Neural progenitor cell (in vitro differentiated cells): ENCODE measurements around the gene L3MBTL3. TPM values are rescaled to one million over a fixed set of nuclear protein-coding genes. Genes with fewer than 3 reads are reported as not detected.

Experiments used
- DNase-seq: peaks from one replicate; pipeline ENCODE4 v3.0.0-alpha.2; 2016; ENCODE audit warnings: low spot score
- H2AFZ ChIP-seq: fragments of 200-600 bp; sonication (generic); replicated peaks from 2 replicates; pipeline ENCODE4 v1.6.1; 2016; ENCODE audit warnings: antibody characterized with exemption
- H3F3A ChIP-seq: fragments of 200-600 bp; sonication (generic); 2 replicates; pipeline ENCODE4 v1.6.1; 2016; ENCODE audit warnings: antibody characterized with exemption, low read depth
- H3K27ac ChIP-seq: fragments of 200-600 bp; sonication (generic); 2 replicates; pipeline ENCODE4 v1.5.1; 2016; ENCODE audit warnings: mild to moderate bottlenecking
- H3K27me3 ChIP-seq: fragments of 200-600 bp; sonication (generic); 2 replicates; pipeline ENCODE4 v1.6.1; 2016; ENCODE audit warnings: mild to moderate bottlenecking, moderate library complexity
- H3K36me3 ChIP-seq: fragments of 200-600 bp; sonication (generic); 2 replicates; pipeline ENCODE4 v1.5.1; 2016
- H3K4me1 ChIP-seq: fragments of 200-600 bp; sonication (generic); 2 replicates; pipeline ENCODE4 v1.6.1; 2016; ENCODE audit warnings: mixed run types
- H3K4me2 ChIP-seq: fragments of 200-600 bp; sonication (generic); 2 replicates; pipeline ENCODE4 v1.6.1; 2016
- H3K4me3 ChIP-seq: fragments of 200-600 bp; sonication (generic); 2 replicates; pipeline ENCODE4 v1.5.1; 2016
- H3K79me2 ChIP-seq: fragments of 200-600 bp; sonication (generic); 2 replicates; pipeline ENCODE4 v1.6.1; 2016; ENCODE audit warnings: low read depth
- H3K9ac ChIP-seq: fragments of 200-600 bp; sonication (generic); 2 replicates; pipeline ENCODE4 v1.6.1; 2016
- H3K9me3 ChIP-seq: fragments of 200-600 bp; sonication (generic); 2 replicates; pipeline ENCODE4 v1.5.1; 2016; ENCODE audit warnings: low read depth
- H4K20me1 ChIP-seq: fragments of 200-600 bp; sonication (generic); 2 replicates; pipeline ENCODE4 v1.6.1; 2016; ENCODE audit warnings: low read depth
- H3K27ac Mint-ChIP-seq: 3 replicates; pipeline ENCODE4 v1.8.0; 2021; ENCODE audit warnings: mixed read lengths
- H3K27me3 Mint-ChIP-seq: 2 replicates; pipeline ENCODE4 v1.8.0; 2022; ENCODE audit warnings: low read depth, mild to moderate bottlenecking, inconsistent platforms, moderate library complexity, mixed read lengths; ENCODE audit not compliant: insufficient read depth
- H3K36me3 Mint-ChIP-seq: 3 replicates; pipeline ENCODE4 v1.8.0; 2021; ENCODE audit warnings: mixed read lengths
- H3K4me1 Mint-ChIP-seq: 3 replicates; pipeline ENCODE4 v1.8.0; 2021; ENCODE audit warnings: mixed read lengths
- H3K4me3 Mint-ChIP-seq: 3 replicates; pipeline ENCODE4 v1.8.0; 2021; ENCODE audit warnings: mild to moderate bottlenecking, moderate library complexity, mixed read lengths
- H3K9me3 Mint-ChIP-seq: 3 replicates; pipeline ENCODE4 v1.8.0; 2020; ENCODE audit warnings: mixed read lengths
- EZH2 ChIP-seq: fragments of 200-600 bp; sonication (generic); IDR thresholded peaks from 2 replicates; pipeline ENCODE4 v1.6.1; 2017; ENCODE audit warnings: antibody characterized with exemption, mild to moderate bottlenecking, moderate library complexity
- EZH2phosphoT487 ChIP-seq: fragments of 200-600 bp; sonication (generic); IDR thresholded peaks from 2 replicates; pipeline ENCODE4 v1.6.1; 2017; ENCODE audit warnings: antibody characterized with exemption
- total RNA-seq: library from RNA; depleted of rRNA; stranded (reverse); fragments of >200 nt; gene quantifications from 2 replicates; pipeline ENCODE4 v1.2.3, GENCODE V29; 2015; ENCODE audit warnings: low replicate concordance
- TF ChIP-seq, protein P1 (sequence below): fragments of 200-600 bp; sonication (generic); IDR thresholded peaks from 2 replicates; pipeline ENCODE4 v1.5.1; 2017; ENCODE audit warnings: antibody characterized with exemption, mild to moderate bottlenecking

L3MBTL3 gene
- total RNA-seq, 1 donor from 2014 or later, result 22.2 TPM

DNA sequence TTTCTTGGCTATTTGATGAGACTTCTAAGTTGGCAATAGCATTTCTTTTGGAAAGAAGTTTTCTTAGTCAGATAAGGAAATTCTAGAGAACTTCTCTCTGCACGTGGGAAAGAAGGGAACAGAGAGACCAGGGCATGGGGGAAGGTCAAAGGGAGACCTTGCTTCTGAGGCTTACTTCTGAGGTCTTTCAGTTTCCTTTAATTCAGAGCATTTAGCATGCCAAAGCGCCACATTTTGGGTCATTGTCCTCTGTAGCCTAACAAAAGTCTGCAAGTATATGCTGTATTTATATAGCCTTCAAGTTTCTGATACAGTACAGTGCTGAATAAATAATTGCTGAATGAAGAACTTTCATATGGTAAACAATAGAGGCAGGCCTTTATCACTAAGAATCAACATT is 108.8 kb downstream of the L3MBTL3 start:
- Histone ChIP-seq H3F3A (no peaks in the 10 kb centered on the region), H4K20me1 (no peaks in the 10 kb centered on the region), H3K9ac (no peak overlapping the region), H3K27me3 (no peaks in the 10 kb centered on the region), H3K4me1 (no peaks in the 10 kb centered on the region), H3K9me3 (no peaks in the 10 kb centered on the region), H3K79me2 (no peaks in the 10 kb centered on the region), H3K4me2 (no peak overlapping the region), H3K36me3 (no peaks in the 10 kb centered on the region), H3K4me3 (no peak overlapping the region), H2AFZ (no peak overlapping the region), H3K27ac (no peak overlapping the region)
- H3K27ac Mint-ChIP-seq, result no peak overlapping the region
- TF ChIP-seq EZH2phosphoT487 (no peak), EZH2 (no peak)
- TF ChIP-seq, protein P1, sequence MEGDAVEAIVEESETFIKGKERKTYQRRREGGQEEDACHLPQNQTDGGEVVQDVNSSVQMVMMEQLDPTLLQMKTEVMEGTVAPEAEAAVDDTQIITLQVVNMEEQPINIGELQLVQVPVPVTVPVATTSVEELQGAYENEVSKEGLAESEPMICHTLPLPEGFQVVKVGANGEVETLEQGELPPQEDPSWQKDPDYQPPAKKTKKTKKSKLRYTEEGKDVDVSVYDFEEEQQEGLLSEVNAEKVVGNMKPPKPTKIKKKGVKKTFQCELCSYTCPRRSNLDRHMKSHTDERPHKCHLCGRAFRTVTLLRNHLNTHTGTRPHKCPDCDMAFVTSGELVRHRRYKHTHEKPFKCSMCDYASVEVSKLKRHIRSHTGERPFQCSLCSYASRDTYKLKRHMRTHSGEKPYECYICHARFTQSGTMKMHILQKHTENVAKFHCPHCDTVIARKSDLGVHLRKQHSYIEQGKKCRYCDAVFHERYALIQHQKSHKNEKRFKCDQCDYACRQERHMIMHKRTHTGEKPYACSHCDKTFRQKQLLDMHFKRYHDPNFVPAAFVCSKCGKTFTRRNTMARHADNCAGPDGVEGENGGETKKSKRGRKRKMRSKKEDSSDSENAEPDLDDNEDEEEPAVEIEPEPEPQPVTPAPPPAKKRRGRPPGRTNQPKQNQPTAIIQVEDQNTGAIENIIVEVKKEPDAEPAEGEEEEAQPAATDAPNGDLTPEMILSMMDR, result no peak
- no peak for DNase-seq
- H3K27me3 Mint-ChIP-seq, result no peaks in the 10 kb centered on the region
- peaks cover 5% of the 10 kb centered on the region for H3K36me3 Mint-ChIP-seq
- no peak overlapping the region for H3K4me3 Mint-ChIP-seq
- no peaks in the 10 kb centered on the region for H3K9me3 Mint-ChIP-seq
- peaks cover 2% of the 10 kb centered on the region for H3K4me1 Mint-ChIP-seq

DNA sequence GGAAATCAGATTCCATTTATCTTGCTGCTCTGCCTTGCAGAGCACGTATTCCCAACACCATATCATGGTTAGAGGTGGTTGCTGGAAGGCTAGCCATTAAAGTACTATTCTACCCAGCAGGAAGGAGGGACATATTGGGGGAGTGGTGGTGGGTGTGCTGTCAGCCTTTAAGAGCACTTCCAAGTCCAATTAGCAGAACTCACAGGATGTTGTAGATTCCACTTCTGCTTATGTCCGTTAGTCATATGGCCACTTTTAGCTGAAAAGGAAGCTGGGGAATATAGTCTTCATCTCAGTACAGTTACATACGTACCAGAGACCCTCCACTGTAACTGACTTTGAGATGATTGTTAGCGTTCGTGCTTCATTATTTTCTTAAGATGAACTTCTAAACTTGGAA is 109.9 kb downstream of the L3MBTL3 start:
- Histone ChIP-seq H3F3A (no peaks in the 10 kb centered on the region), H3K79me2 (no peaks in the 10 kb centered on the region), H3K4me2 (no peak overlapping the region), H4K20me1 (no peaks in the 10 kb centered on the region), H3K9ac (no peak overlapping the region), H3K9me3 (no peaks in the 10 kb centered on the region), H3K27me3 (no peaks in the 10 kb centered on the region), H2AFZ (no peak overlapping the region), H3K27ac (no peak overlapping the region), H3K36me3 (no peaks in the 10 kb centered on the region), H3K4me3 (no peak overlapping the region), H3K4me1 (peaks cover 4% of the 10 kb centered on the region)
- Mint-ChIP-seq H3K4me3 (no peak overlapping the region), H3K36me3 (peaks cover 5% of the 10 kb centered on the region), H3K27ac (no peak overlapping the region), H3K9me3 (no peaks in the 10 kb centered on the region), H3K27me3 (no peaks in the 10 kb centered on the region), H3K4me1 (peaks cover 4% of the 10 kb centered on the region)
- no peak for TF ChIP-seq EZH2
- no peak for TF ChIP-seq EZH2phosphoT487
- TF ChIP-seq, protein P1, result no peak
- no peak for DNase-seq

- Mint-ChIP-seq H3K4me1 (peaks cover 4% of the 10 kb centered on the region), H3K27ac (no peak overlapping the region), H3K9me3 (no peaks in the 10 kb centered on the region), H3K27me3 (no peaks in the 10 kb centered on the region), H3K4me3 (no peak overlapping the region), H3K36me3 (peaks cover 3% of the 10 kb centered on the region)
- Histone ChIP-seq H3K36me3 (no peaks in the 10 kb centered on the region), H3K4me3 (no peak overlapping the region), H3F3A (no peaks in the 10 kb centered on the region), H3K4me1 (peaks cover 7% of the 10 kb centered on the region), H4K20me1 (no peaks in the 10 kb centered on the region), H3K27me3 (no peaks in the 10 kb centered on the region), H3K9me3 (no peaks in the 10 kb centered on the region), H3K9ac (no peak overlapping the region), H3K79me2 (no peaks in the 10 kb centered on the region), H3K27ac (no peak overlapping the region), H3K4me2 (no peak overlapping the region), H2AFZ (no peak overlapping the region)
- DNase-seq, result no peak
- TF ChIP-seq EZH2 (no peak), EZH2phosphoT487 (no peak)
- TF ChIP-seq, protein P1, result no peak
These were observed 111.4 kb downstream of the L3MBTL3 start for GRCh38 chr6:130129762-130130246.
